Endothelial cell of umbilical vein (primary cell): Measurements from ENCODE around the gene SAP130. TPM values are rescaled to one million over a fixed set of nuclear protein-coding genes. Genes with fewer than 3 reads are reported as not detected.

ENCODE experiments used
- BruUV-seq: library from RNA; stranded (reverse); fragments of 400-500 nt; replicated peaks from 2 replicates; lab custom pipeline; 2021; lab: Mats Ljungman, UMichigan
- CTCF ChIA-PET: fragments of 300-600, 350-600 bp; sonication (Branson Sonifier 250); formaldehyde crosslinking; loops from one replicate; lab custom pipeline; 2021; ENCODE audit warnings: antibody characterized with exemption, inconsistent platforms; lab: Charles Lee
- POLR2A ChIA-PET: fragments of 300-600, 350-600 bp; sonication (Branson Sonifier 250); formaldehyde crosslinking; loops from one replicate; lab custom pipeline; 2021; ENCODE audit warnings: antibody characterized with exemption, inconsistent platforms; lab: Charles Lee
- DNase-seq: peaks from one replicate; pipeline ENCODE4 v3.0.0-alpha.2; 2011; ENCODE audit warnings: low read depth, low spot score
- FAIRE-seq: peaks from 2 replicates; lab custom pipeline; 2011; peaks lifted over from hg19 to GRCh38; lab: Jason Lieb, UNC
- H2AFZ ChIP-seq: 2 replicates; pipeline ENCODE4 v1.6.0; 2012; ENCODE audit warnings: low read depth, low read length, control low read depth, inconsistent platforms
- H3K27ac ChIP-seq: 2 replicates; pipeline ENCODE4 v1.5.1; 2011; ENCODE audit warnings: low read depth, mild to moderate bottlenecking, control low read depth, low read length, moderate library complexity; ENCODE audit not compliant: insufficient read depth
- H3K27me3 ChIP-seq, 2 experiments: 2 replicates each; pipeline versions ENCODE4 v1.6.0 to v1.6.1; 2011; ENCODE audit warnings: low read length in 2 of 2, mixed read lengths in 1 of 2; ENCODE audit not compliant: control insufficient read depth in 2 of 2, insufficient read depth in 2 of 2
- H3K36me3 ChIP-seq, 2 experiments: 2 replicates in 1 of 2; 3 replicates in 1 of 2; pipeline ENCODE4 v1.5.1; 2011; ENCODE audit warnings: low read length in 2 of 2, mild to moderate bottlenecking in 1 of 2, moderate library complexity in 1 of 2; ENCODE audit not compliant: control insufficient read depth in 2 of 2, insufficient read depth in 2 of 2; ENCODE audit errors: extremely low read depth in 1 of 2
- H3K4me1 ChIP-seq: 3 replicates; pipeline ENCODE4 v1.5.1; 2011; ENCODE audit warnings: mild to moderate bottlenecking, low read length; ENCODE audit not compliant: control insufficient read depth, insufficient read depth; ENCODE audit errors: extremely low read depth
- H3K4me2 ChIP-seq: 2 replicates; pipeline ENCODE4 v1.6.1; 2011; ENCODE audit warnings: low read length, control low read depth, mixed read lengths; ENCODE audit not compliant: insufficient read depth
- H3K4me3 ChIP-seq, 3 experiments: fragments of 200-600 bp in 1 of 3; sonication (generic), shearing (Covaris generic) in 1 of 3; replicated peaks in 1 of 3; 2 replicates each; pipeline ENCODE4 v1.5.1; 2011 to 2016; ENCODE audit warnings: control low read depth in 3 of 3, low read length in 3 of 3, mild to moderate bottlenecking in 2 of 3, inconsistent platforms in 1 of 3, low read depth in 1 of 3, moderate library complexity in 1 of 3; ENCODE audit not compliant: insufficient read depth in 1 of 3
- H3K79me2 ChIP-seq: 2 replicates; pipeline ENCODE4 v1.6.0; 2012; ENCODE audit warnings: low read length, inconsistent platforms; ENCODE audit not compliant: control insufficient read depth, insufficient read depth
- H3K9ac ChIP-seq: replicated peaks from 2 replicates; pipeline ENCODE3; 2011; ENCODE audit warnings: low read length, control low read depth; ENCODE audit not compliant: insufficient read depth; ENCODE audit errors: extremely low read depth
- H3K9me1 ChIP-seq: replicated peaks from 3 replicates; pipeline ENCODE4 v1.6.0; 2011; ENCODE audit warnings: mild to moderate bottlenecking, low read length; ENCODE audit not compliant: control insufficient read depth, insufficient read depth; ENCODE audit errors: extremely low read depth
- H3K9me3 ChIP-seq: replicated peaks from 2 replicates; pipeline ENCODE4 v1.5.1; 2012; ENCODE audit warnings: low read length, inconsistent platforms; ENCODE audit not compliant: control insufficient read depth, insufficient read depth
- H4K20me1 ChIP-seq: replicated peaks from 2 replicates; pipeline ENCODE3; 2011; ENCODE audit warnings: mild to moderate bottlenecking, low read length; ENCODE audit not compliant: control insufficient read depth, insufficient read depth; ENCODE audit errors: extremely low read depth
- CTCF ChIP-seq, 2 donors: IDR thresholded peaks; 1 replicate in 1 of 2; 2 replicates in 1 of 2; pipeline ENCODE4 v1.5.1; 2011; ENCODE audit warnings: low read length in 2 of 2, mild to moderate bottlenecking in 2 of 2, moderate library complexity in 2 of 2, control low read depth in 1 of 2, inconsistent platforms in 1 of 2, low read depth in 1 of 2; ENCODE audit not compliant: insufficient read depth in 1 of 2; ENCODE audit errors: extremely low read depth in 1 of 2
- FOS ChIP-seq: IDR thresholded peaks from 2 replicates; pipeline ENCODE4 v1.6.1; 2011; ENCODE audit warnings: mild to moderate bottlenecking, low read length, moderate library complexity, borderline replicate concordance; ENCODE audit not compliant: insufficient read depth
- GATA2 ChIP-seq: IDR thresholded peaks from 2 replicates; pipeline ENCODE4 v1.7.0; 2011; ENCODE audit warnings: low read depth, mild to moderate bottlenecking, moderate library complexity, mixed read lengths, low read length; ENCODE audit not compliant: insufficient read length, insufficient read depth
- JUN ChIP-seq: IDR thresholded peaks from 2 replicates; pipeline ENCODE4 v1.6.1; 2011; ENCODE audit warnings: borderline replicate concordance, low read depth; ENCODE audit not compliant: insufficient read length, insufficient read depth
- MYC ChIP-seq: IDR thresholded peaks from one replicate; pipeline ENCODE4 v1.6.1; 2011; ENCODE audit warnings: mild to moderate bottlenecking, low read depth, low read length
- POLR2A ChIP-seq: IDR thresholded peaks from 2 replicates; pipeline ENCODE4 v1.6.1; 2012; ENCODE audit warnings: low read depth, mild to moderate bottlenecking, control low read depth, low read length
- dilution Hi-C: fragments of 300-500 bp; cut with MboI; formaldehyde crosslinking; loops from one replicate; pipeline ENCODE4 v1.15.0; 2019; ENCODE audit warnings: low sequenced_read_pairs; ENCODE audit not compliant: extremely low pct_ligation_motif_present
- intact Hi-C: fragments of 100-400 bp; cut with micrococcal nuclease; formaldehyde crosslinking; loops from one replicate; pipeline ENCODE4 v1.10.0; 2022
- polyA plus RNA-seq, 4 experiments: library from polyadenylated mRNA; depleted of rRNA in 3 of 4; stranded (reverse) in 3 of 4; unstranded in 1 of 4; fragments of >200 nt; gene quantifications; 2 replicates each; pipeline versions ENCODE4 v1.2.1 to v1.2.3, GENCODE V29; 2011 to 2012; ENCODE audit warnings: missing spikeins in 1 of 4
- total RNA-seq: library from RNA; stranded (reverse); gene quantifications from 2 replicates; pipeline ENCODE4 v1.2.3, GENCODE V29; 2021

Gene SAP130
- total and polyA plus RNA-seq, 2 donors (not counting 3 experiments of a cell fraction or from before 2014, with no cell fraction given): 26.8 to 34.3 TPM

- dilution Hi-C loops (no loop called here), intact Hi-C loops (no loop called here)
- Histone ChIP-seq H3K27me3 (no peaks in the 10 kb centered on the region), H4K20me1 (no peaks in the 10 kb centered on the region), H2AFZ (no peak overlapping the region), H3K9ac (no peak overlapping the region), H3K79me2 (no peaks in the 10 kb centered on the region), H3K9me1 (no peaks in the 10 kb centered on the region), H3K4me3 (no peak overlapping the region), H3K36me3 (no peaks in the 10 kb centered on the region), H3K9me3 (no peaks in the 10 kb centered on the region), H3K4me2 (no peak overlapping the region), H3K4me1 (no peaks in the 10 kb centered on the region), H3K27ac (no peak overlapping the region)
- no peak for TF ChIP-seq POLR2A
- DNase-seq: no peak
- no TSS peak for BruUV-seq
- ChIA-PET CTCF (no interaction called here), POLR2A (no interaction called here)
- no peak for FAIRE-seq
Observed at GRCh38 chr2:128040166-128040771, 12.4 kb upstream of the SAP130 start.

DNA sequence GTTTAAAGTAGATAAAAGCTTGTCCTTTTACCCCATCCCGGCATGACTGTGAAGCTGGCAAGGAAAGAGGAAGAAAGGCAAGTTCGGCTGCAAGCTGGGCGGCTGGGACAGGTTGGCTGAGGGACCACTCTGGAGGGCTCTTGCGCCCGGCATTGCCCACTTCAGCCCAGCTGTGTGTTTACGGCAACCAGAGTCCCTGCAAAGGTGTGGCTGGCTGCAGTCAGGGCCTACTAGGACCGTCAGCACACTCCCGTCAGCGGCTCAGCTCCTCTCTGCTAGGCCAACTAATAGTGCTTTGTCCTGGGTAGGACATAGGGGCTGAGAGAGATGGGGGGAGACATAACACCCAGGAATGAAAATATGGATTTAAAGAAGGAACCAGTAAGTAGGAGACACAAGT, 11.7 kb upstream of the SAP130 start:
- Histone ChIP-seq H3K79me2 (no peaks in the 10 kb centered on the region), H3K9me3 (no peaks in the 10 kb centered on the region), H4K20me1 (no peaks in the 10 kb centered on the region), H3K27me3 (no peaks in the 10 kb centered on the region), H3K4me1 (no peaks in the 10 kb centered on the region), H3K9me1 (no peaks in the 10 kb centered on the region), H3K9ac (no peak overlapping the region), H3K36me3 (no peaks in the 10 kb centered on the region), H2AFZ (no peak overlapping the region), H3K27ac (no peak overlapping the region), H3K4me2 (no peak overlapping the region), H3K4me3 (no peak overlapping the region)
- ChIA-PET POLR2A (no interaction called here), CTCF (no interaction called here)
- intact Hi-C loops: no loop called here
- dilution Hi-C loops: no loop called here
- no peak for TF ChIP-seq MYC
- TF ChIP-seq CTCF (IDR thresholded peaks at IDR 0.05; ENCODE audit: extremely low read depth in 1 of 2, insufficient read depth in 1 of 2, low read depth in 1 of 2, low read length in 2 of 2): no peak
- no peak for TF ChIP-seq JUN
- no peak for TF ChIP-seq FOS
- TF ChIP-seq GATA2: no peak
- no TSS peak for BruUV-seq
- no peak for FAIRE-seq
- DNase-seq: no peak
